Fibroblast of lung (primary cell): Measurements from ENCODE around the gene PRSS50.

Experiments
- CTCF ChIP-seq, 2 donors: IDR thresholded peaks in 1 of 2; conservative IDR thresholded peaks in 1 of 2; 1 replicate in 1 of 2; 2 replicates in 1 of 2; pipeline ENCODE4 v1.5.1; 2011 to 2012; ENCODE audit warnings: low read length in 2 of 2, control low read depth in 1 of 2, inconsistent platforms in 1 of 2, low read depth in 1 of 2, mild to moderate bottlenecking in 1 of 2
- EZH2 ChIP-seq: IDR thresholded peaks from 2 replicates; pipeline ENCODE4 v1.5.1; 2012; ENCODE audit warnings: low read length, control low read depth, mild to moderate bottlenecking; ENCODE audit errors: missing control alignments

DNA sequence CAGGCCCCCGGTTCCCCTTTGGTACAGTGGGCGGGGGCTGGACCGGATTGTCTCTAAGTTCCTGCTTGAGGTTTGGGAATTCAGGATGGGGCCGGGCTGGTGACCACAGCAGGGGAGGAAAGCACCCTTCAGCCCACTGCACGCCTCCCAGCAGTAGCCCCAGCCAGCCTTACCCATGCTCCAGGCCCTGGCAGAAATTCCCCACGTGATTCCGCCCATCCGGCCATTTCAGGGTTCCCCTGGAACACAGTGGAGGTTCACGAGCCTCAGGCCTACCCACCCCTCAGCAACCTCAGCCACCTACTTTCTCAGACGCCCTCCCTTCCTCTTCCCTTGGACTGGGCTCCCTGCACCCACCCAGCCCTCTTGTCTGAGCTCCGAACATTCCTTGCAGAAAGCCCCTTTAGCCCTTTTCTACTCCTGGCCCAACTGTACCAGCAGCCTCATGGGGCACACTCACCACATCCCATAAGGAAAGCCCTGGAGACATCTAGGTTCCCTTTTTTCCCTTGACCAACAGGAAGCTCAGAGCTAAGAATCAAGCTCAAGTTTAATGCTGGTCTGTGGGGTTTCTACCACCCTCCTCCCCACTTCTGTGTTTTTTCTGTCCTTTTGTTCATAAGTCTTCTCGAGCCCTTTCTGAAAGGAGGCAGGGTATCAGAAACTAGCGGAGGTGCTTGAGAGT lies 35.7 kb downstream of the PRSS50 start:
- TF ChIP-seq CTCF (conservative IDR thresholded peaks at IDR 0.05 in 1 of 2, IDR thresholded peaks at IDR 0.05 in 1 of 2; ENCODE audit: low read depth in 1 of 2, low read length in 2 of 2) (no peak), EZH2 (no peak)
